Measurements from ENCODE around the gene TRAPPC3. TPM values are rescaled to one million over a fixed set of nuclear protein-coding genes. Genes with fewer than 3 reads are reported as not detected.

The TRAPPC3 gene
- total and polyA plus RNA-seq, 9 of the 15 experiments (the other 6 are each of a cell fraction or from before 2014, with no cell fraction given): 20.6 to 141 (median 112) TPM

GRCh38 chr1:36156329-36157114, 7.2 kb upstream of the TRAPPC3 start (continued):
- TF ChIP-seq MAX (CRISPR knock-in tag; IDR thresholded peaks at IDR 0.05): peak; percentile 70
- no peak for TF ChIP-seq BDP1 (IDR thresholded peaks at IDR 0.05; ENCODE audit: insufficient read depth, insufficient read length)
- TF ChIP-seq KLF1 (tag; IDR thresholded peaks at IDR 0.05): peak; percentile 65; the same call in 1 of the 2 replicates
- TF ChIP-seq RBM22 (IDR thresholded peaks at IDR 0.05; ENCODE audit: low read depth, low read length, poor library complexity, severe bottlenecking): peak; percentile 66
- TF ChIP-seq CBX5 (IDR thresholded peaks at IDR 0.05; ENCODE audit: borderline replicate concordance, low read depth): no peak
- peak; percentile 57 for TF ChIP-seq TGIF2 (CRISPR knock-in tag; IDR thresholded peaks at IDR 0.05)
- 0 out of 4 replicates have a peak, but pooled peaks of 1 of the 2 experiments have one; percentile 57 for TF ChIP-seq FOXA3 (CRISPR knock-in tag; conservative IDR thresholded peaks at IDR 0.05 in 1 of 2, IDR thresholded peaks at IDR 0.05 in 1 of 2)
- no peak for TF ChIP-seq HMG20A (CRISPR knock-in tag; conservative IDR thresholded peaks at IDR 0.05)
- TF ChIP-seq SRSF7 (optimal IDR thresholded peaks at IDR 0.05; ENCODE audit: low read depth, low read length): peak; percentile 78
- TF ChIP-seq PML (IDR thresholded peaks at IDR 0.05; ENCODE audit: low read length): peak; percentile 25; the same call in 1 of the 2 replicates

Measured in K562 (cell line).